ENCODE results near the gene GAS6. TPM values are rescaled to one million over a fixed set of nuclear protein-coding genes. Genes with fewer than 3 reads are reported as not detected.

Gene GAS6
- total and polyA plus RNA-seq, 2 donors (not counting 1 experiment from before 2014, with no cell fraction given) = 0.25 to 0.78 TPM

DNA sequence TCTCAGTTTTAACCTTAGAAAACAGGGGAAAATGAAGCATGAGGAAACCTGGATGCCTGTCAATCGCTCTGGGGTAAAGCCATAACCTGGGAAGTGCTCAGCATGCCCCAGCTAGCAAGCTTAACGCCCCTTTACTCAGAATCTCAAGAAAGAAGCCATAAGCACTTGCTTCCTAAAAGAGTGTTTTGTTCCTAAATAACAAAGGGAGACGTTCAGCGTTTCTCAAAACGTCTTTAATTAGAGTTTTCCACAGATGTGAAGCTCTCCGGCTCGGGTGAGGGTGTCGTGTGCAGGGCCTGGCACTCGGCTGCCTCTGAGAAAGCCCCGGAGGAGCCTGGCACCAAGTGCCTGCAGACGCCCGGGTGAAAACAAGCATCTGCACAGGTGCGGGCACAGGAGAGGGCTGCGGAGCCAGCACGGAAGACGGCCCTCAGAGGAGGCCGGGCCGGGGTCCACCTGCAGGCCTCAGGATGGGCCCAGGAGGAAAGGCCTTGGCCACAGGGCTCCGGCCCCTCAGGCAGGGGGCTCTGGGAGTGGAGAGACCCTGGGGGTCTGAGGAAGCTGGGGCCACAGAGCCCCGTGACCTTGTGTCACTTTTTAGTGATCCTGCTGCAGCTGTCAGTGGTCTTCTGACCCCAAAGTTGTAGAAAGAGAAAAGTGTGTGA is 6.2 kb downstream of the GAS6 start:
- Histone ChIP-seq H3K9ac (ENCODE audit: low read length) (no peak overlapping the region), H3K27me3 (replicated peaks in 1 of 4; ENCODE audit: control extremely low read depth in 1 of 4, control insufficient read depth in 3 of 4, insufficient read depth in 4 of 4, low read length in 3 of 4) (peaks cover 0 to 60% (median 8%) of the 10 kb centered on the region in 4 experiments)
- WGBS (ENCODE audit: insufficient coverage) = 93% methylated on average over 20 of the region's 20 CpGs

DNA sequence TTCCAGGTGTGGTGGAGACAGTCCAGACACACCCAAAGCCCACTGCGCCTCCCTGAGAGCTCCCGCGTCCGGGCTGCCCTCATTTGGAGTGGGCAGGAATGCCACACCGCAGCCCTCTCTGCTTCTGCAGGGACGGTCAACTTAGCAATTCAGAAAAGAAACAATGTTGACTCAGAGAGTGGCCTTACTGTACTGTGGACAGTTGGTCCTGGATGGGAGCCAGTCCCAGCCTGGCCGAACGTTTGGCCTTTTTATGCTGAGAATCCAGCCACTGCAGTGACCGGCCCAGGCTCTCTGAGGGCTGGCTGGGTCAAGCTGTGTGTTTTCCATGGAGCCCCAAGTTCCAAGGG is 7.2 kb downstream of the GAS6 start:
- ChIA-PET POLR2A (no interaction called here), CTCF (no interaction called here)
- ATAC-seq (ENCODE audit: low read depth) (no peak), DNase-seq (no peak)
- no peak overlapping the region for H3K9ac ChIP-seq (ENCODE audit: low read length)
- Mint-ChIP-seq H3K4me1 (peaks cover 6% of the 10 kb centered on the region), H3K4me3 (no peak overlapping the region), H3K9me3 (ENCODE audit: insufficient read depth) (peaks cover 5% of the 10 kb centered on the region), H3K27me3 (peaks cover 34% of the 10 kb centered on the region), H3K27ac (no peak overlapping the region)
- intact Hi-C loops (cut with micrococcal nuclease) = no loop called here
- no peak overlapping the region for H2AFZ ChIP-seq (ENCODE audit: insufficient read depth, low read depth, low read length, poor library complexity, severe bottlenecking)
- 89% methylated on average over 8 of the region's 9 CpGs for WGBS (ENCODE audit: insufficient coverage)
- H3K27me3 ChIP-seq (replicated peaks in 1 of 4; ENCODE audit: control extremely low read depth in 1 of 4, control insufficient read depth in 3 of 4, insufficient read depth in 4 of 4, low read length in 3 of 4) = peaks cover 0 to 53% (median 8%) of the 10 kb centered on the region in 4 experiments
- H3K36me3 ChIP-seq (replicated peaks in 1 of 2; ENCODE audit: control extremely low read depth in 1 of 2, control insufficient read depth in 1 of 2, extremely low read depth in 1 of 2, insufficient read depth in 2 of 2, low read length in 1 of 2) = no peaks in the 10 kb centered on the region
- peaks cover 0 to 8% of the 10 kb centered on the region in 2 donors for H3K4me1 ChIP-seq (ENCODE audit: control insufficient read depth in 2 of 2, insufficient read depth in 2 of 2, low read length in 2 of 2)
- no peak overlapping the region for H3K4me2 ChIP-seq (replicated peaks; ENCODE audit: low read depth, low read length, poor library complexity, severe bottlenecking)
- no peaks in the 10 kb centered on the region for H3K79me2 ChIP-seq (ENCODE audit: control insufficient read depth, insufficient read depth, low read length)
- TF ChIP-seq, protein P1, sequence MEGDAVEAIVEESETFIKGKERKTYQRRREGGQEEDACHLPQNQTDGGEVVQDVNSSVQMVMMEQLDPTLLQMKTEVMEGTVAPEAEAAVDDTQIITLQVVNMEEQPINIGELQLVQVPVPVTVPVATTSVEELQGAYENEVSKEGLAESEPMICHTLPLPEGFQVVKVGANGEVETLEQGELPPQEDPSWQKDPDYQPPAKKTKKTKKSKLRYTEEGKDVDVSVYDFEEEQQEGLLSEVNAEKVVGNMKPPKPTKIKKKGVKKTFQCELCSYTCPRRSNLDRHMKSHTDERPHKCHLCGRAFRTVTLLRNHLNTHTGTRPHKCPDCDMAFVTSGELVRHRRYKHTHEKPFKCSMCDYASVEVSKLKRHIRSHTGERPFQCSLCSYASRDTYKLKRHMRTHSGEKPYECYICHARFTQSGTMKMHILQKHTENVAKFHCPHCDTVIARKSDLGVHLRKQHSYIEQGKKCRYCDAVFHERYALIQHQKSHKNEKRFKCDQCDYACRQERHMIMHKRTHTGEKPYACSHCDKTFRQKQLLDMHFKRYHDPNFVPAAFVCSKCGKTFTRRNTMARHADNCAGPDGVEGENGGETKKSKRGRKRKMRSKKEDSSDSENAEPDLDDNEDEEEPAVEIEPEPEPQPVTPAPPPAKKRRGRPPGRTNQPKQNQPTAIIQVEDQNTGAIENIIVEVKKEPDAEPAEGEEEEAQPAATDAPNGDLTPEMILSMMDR (IDR thresholded peaks at IDR 0.05) = no peak
- no peak for TF ChIP-seq EZH2 (IDR thresholded peaks at IDR 0.05; ENCODE audit: borderline replicate concordance, insufficient read depth, low read depth, low read length, poor library complexity, severe bottlenecking)
- no peaks in the 10 kb centered on the region for H4K20me1 ChIP-seq (ENCODE audit: control insufficient read depth, insufficient read depth, low read length, poor library complexity, severe bottlenecking)
- H3K27ac ChIP-seq (ENCODE audit: low read length in 2 of 2) = no peak overlapping the region
- no peak overlapping the region for H3K4me3 ChIP-seq (ENCODE audit: control extremely low read depth in 1 of 5, extremely low read depth in 1 of 5, insufficient read depth in 1 of 5, low read depth in 2 of 5, low read length in 4 of 5)
- peaks cover 0 to 18% (median 0%) of the 10 kb centered on the region in 3 donors for H3K9me3 ChIP-seq (ENCODE audit: control extremely low read depth in 1 of 3, control insufficient read depth in 2 of 3, insufficient read depth in 1 of 3, low read length in 2 of 3)

More for the DNA sequence above, 6.2 kb downstream of the GAS6 start:
- H3K79me2 ChIP-seq (ENCODE audit: control insufficient read depth, insufficient read depth, low read length) = no peaks in the 10 kb centered on the region
- no peak overlapping the region for H3K4me3 Mint-ChIP-seq
- no peak overlapping the region for H3K4me2 ChIP-seq (replicated peaks; ENCODE audit: low read depth, low read length, poor library complexity, severe bottlenecking)
- H3K9me3 ChIP-seq (ENCODE audit: control extremely low read depth in 1 of 3, control insufficient read depth in 2 of 3, insufficient read depth in 1 of 3, low read length in 2 of 3) = peaks cover 0 to 18% (median 0%) of the 10 kb centered on the region in 3 donors
- TF ChIP-seq, protein P1 (IDR thresholded peaks at IDR 0.05) = no peak
- no peak for TF ChIP-seq EZH2 (IDR thresholded peaks at IDR 0.05; ENCODE audit: borderline replicate concordance, insufficient read depth, low read depth, low read length, poor library complexity, severe bottlenecking)
- H3K4me1 ChIP-seq (ENCODE audit: control insufficient read depth in 2 of 2, insufficient read depth in 2 of 2, low read length in 2 of 2) = peaks cover 3 to 11% of the 10 kb centered on the region in 2 donors
- ATAC-seq (ENCODE audit: low read depth) (no peak), DNase-seq (no peak)
- H3K9me3 Mint-ChIP-seq (ENCODE audit: insufficient read depth) = peaks cover 5% of the 10 kb centered on the region
- H3K4me1 Mint-ChIP-seq = peaks cover 10% of the 10 kb centered on the region
- POLR2A ChIA-PET = no interaction called here
- no peak overlapping the region for H3K4me3 ChIP-seq (ENCODE audit: control extremely low read depth in 1 of 5, extremely low read depth in 1 of 5, insufficient read depth in 1 of 5, low read depth in 2 of 5, low read length in 4 of 5)
- CTCF ChIA-PET = no interaction called here
- H3K36me3 ChIP-seq (replicated peaks in 1 of 2; ENCODE audit: control extremely low read depth in 1 of 2, control insufficient read depth in 1 of 2, extremely low read depth in 1 of 2, insufficient read depth in 2 of 2, low read length in 1 of 2) = no peaks in the 10 kb centered on the region
- intact Hi-C loops (cut with micrococcal nuclease) = no loop called here
- H4K20me1 ChIP-seq (ENCODE audit: control insufficient read depth, insufficient read depth, low read length, poor library complexity, severe bottlenecking) = no peaks in the 10 kb centered on the region
- H2AFZ ChIP-seq (ENCODE audit: insufficient read depth, low read depth, low read length, poor library complexity, severe bottlenecking) = no peak overlapping the region
- no peak overlapping the region for H3K27ac ChIP-seq (ENCODE audit: low read length in 2 of 2)
- H3K27ac Mint-ChIP-seq = no peak overlapping the region
- peaks cover 41% of the 10 kb centered on the region for H3K27me3 Mint-ChIP-seq
